Measurements from ENCODE around the gene LGALSL. TPM values are rescaled to one million over a fixed set of nuclear protein-coding genes. Genes with fewer than 3 reads are reported as not detected.

Gene LGALSL
- total and polyA plus RNA-seq, 2 donors (not counting 1 experiment from before 2014, with no cell fraction given): 0.40 to 1.8 TPM

- no peak overlapping the region for H2AFZ ChIP-seq (ENCODE audit: insufficient read depth, low read depth, low read length, poor library complexity, severe bottlenecking)
- no peak overlapping the region for H3K27ac ChIP-seq (ENCODE audit: low read length in 2 of 2)
- no peaks in the 10 kb centered on the region for H3K9me3 Mint-ChIP-seq (ENCODE audit: insufficient read depth)
- no peaks in the 10 kb centered on the region for H3K27me3 Mint-ChIP-seq
- no peak overlapping the region for H3K4me3 Mint-ChIP-seq
- no peaks in the 10 kb centered on the region for H3K27me3 ChIP-seq (replicated peaks in 1 of 4; ENCODE audit: control extremely low read depth in 1 of 4, control insufficient read depth in 3 of 4, insufficient read depth in 4 of 4, low read length in 3 of 4)
- H3K4me3 ChIP-seq (ENCODE audit: control extremely low read depth in 1 of 5, extremely low read depth in 1 of 5, insufficient read depth in 1 of 5, low read depth in 2 of 5, low read length in 4 of 5): no peak overlapping the region
- H3K4me1 ChIP-seq (ENCODE audit: control insufficient read depth in 2 of 2, insufficient read depth in 2 of 2, low read length in 2 of 2): peaks cover 3% of the 10 kb centered on the region in 2 donors
- no peaks in the 10 kb centered on the region for H3K9me3 ChIP-seq (ENCODE audit: control extremely low read depth in 1 of 3, control insufficient read depth in 2 of 3, insufficient read depth in 1 of 3, low read length in 2 of 3)
- no peak overlapping the region for H3K27ac Mint-ChIP-seq
- H3K79me2 ChIP-seq (ENCODE audit: control insufficient read depth, insufficient read depth, low read length): no peaks in the 10 kb centered on the region
- TF ChIP-seq EZH2 (IDR thresholded peaks at IDR 0.05; ENCODE audit: borderline replicate concordance, insufficient read depth, low read depth, low read length, poor library complexity, severe bottlenecking): no peak
- TF ChIP-seq CTCF (IDR thresholded peaks at IDR 0.05): no peak
- no peaks in the 10 kb centered on the region for H3K36me3 ChIP-seq (replicated peaks in 1 of 2; ENCODE audit: control extremely low read depth in 1 of 2, control insufficient read depth in 1 of 2, extremely low read depth in 1 of 2, insufficient read depth in 2 of 2, low read length in 1 of 2)
- no peak for ATAC-seq (ENCODE audit: low read depth)
- H3K9ac ChIP-seq (ENCODE audit: low read length): no peak overlapping the region
- H3K4me1 Mint-ChIP-seq: peaks cover 3% of the 10 kb centered on the region
- intact Hi-C loops (cut with micrococcal nuclease): no loop called here
- ChIA-PET POLR2A (no interaction called here), CTCF (interaction anchor here (1.5 to 15.6 kb wide), 3 partner anchors 9 to 430 kb away, joined by 3 to 398 read pairs (median 13); no protein-coding TSS in a partner anchor)
- no peak overlapping the region for H3K4me2 ChIP-seq (replicated peaks; ENCODE audit: low read depth, low read length, poor library complexity, severe bottlenecking)
- WGBS (ENCODE audit: insufficient coverage): 100% methylated on average over 6 of the region's 10 CpGs
- no peak for DNase-seq
- no peaks in the 10 kb centered on the region for H4K20me1 ChIP-seq (ENCODE audit: control insufficient read depth, insufficient read depth, low read length, poor library complexity, severe bottlenecking)
Measured at GRCh38 chr2:64479259-64480117, 25.5 kb downstream of the LGALSL start.

GRCh38 chr2:64481665-64482064 is 27.7 kb downstream of the LGALSL start:
- no peak overlapping the region for H2AFZ ChIP-seq (ENCODE audit: insufficient read depth, low read depth, low read length, poor library complexity, severe bottlenecking)
- intact Hi-C loops (cut with micrococcal nuclease): no loop called here
- POLR2A ChIA-PET: no interaction called here
- H3K4me2 ChIP-seq (replicated peaks; ENCODE audit: low read depth, low read length, poor library complexity, severe bottlenecking): no peak overlapping the region
- H3K36me3 ChIP-seq (replicated peaks in 1 of 2; ENCODE audit: control extremely low read depth in 1 of 2, control insufficient read depth in 1 of 2, extremely low read depth in 1 of 2, insufficient read depth in 2 of 2, low read length in 1 of 2): no peaks in the 10 kb centered on the region
- no peaks in the 10 kb centered on the region for H3K79me2 ChIP-seq (ENCODE audit: control insufficient read depth, insufficient read depth, low read length)
- no peaks in the 10 kb centered on the region for H3K9me3 Mint-ChIP-seq (ENCODE audit: insufficient read depth)
- no peaks in the 10 kb centered on the region for H3K4me1 Mint-ChIP-seq
- CTCF ChIA-PET: interaction anchor here (1.0 to 15.6 kb wide), 2 partner anchors 9 to 152 kb away, joined by 4 to 398 read pairs; no protein-coding TSS in a partner anchor
- DNase-seq (no peak), ATAC-seq (ENCODE audit: low read depth) (no peak)
- TF ChIP-seq CTCF (IDR thresholded peaks at IDR 0.05): no peak
- no peak for TF ChIP-seq EZH2 (IDR thresholded peaks at IDR 0.05; ENCODE audit: borderline replicate concordance, insufficient read depth, low read depth, low read length, poor library complexity, severe bottlenecking)
- H3K27ac ChIP-seq (ENCODE audit: low read length in 2 of 2): no peak overlapping the region
- no peak overlapping the region for H3K4me3 ChIP-seq (ENCODE audit: control extremely low read depth in 1 of 5, extremely low read depth in 1 of 5, insufficient read depth in 1 of 5, low read depth in 2 of 5, low read length in 4 of 5)
- peaks cover 11% of the 10 kb centered on the region for H3K27me3 Mint-ChIP-seq
- peaks cover 0 to 3% (median 0%) of the 10 kb centered on the region in 4 experiments for H3K27me3 ChIP-seq (replicated peaks in 1 of 4; ENCODE audit: control extremely low read depth in 1 of 4, control insufficient read depth in 3 of 4, insufficient read depth in 4 of 4, low read length in 3 of 4)
- no peaks in the 10 kb centered on the region for H3K9me3 ChIP-seq (ENCODE audit: control extremely low read depth in 1 of 3, control insufficient read depth in 2 of 3, insufficient read depth in 1 of 3, low read length in 2 of 3)
- no peaks in the 10 kb centered on the region for H4K20me1 ChIP-seq (ENCODE audit: control insufficient read depth, insufficient read depth, low read length, poor library complexity, severe bottlenecking)
- H3K27ac Mint-ChIP-seq: no peak overlapping the region
- 89% methylated on average over 3 of the region's 5 CpGs for whole genome bisulfite sequencing (ENCODE audit: insufficient coverage)
- H3K9ac ChIP-seq (ENCODE audit: low read length): no peak overlapping the region
- no peak overlapping the region for H3K4me3 Mint-ChIP-seq
- H3K4me1 ChIP-seq (ENCODE audit: control insufficient read depth in 2 of 2, insufficient read depth in 2 of 2, low read length in 2 of 2): no peaks in the 10 kb centered on the region
